Pancreas (tissue), 10 donors: ENCODE results near the gene GP1BA. TPM values are rescaled to one million over a fixed set of nuclear protein-coding genes. Genes with fewer than 3 reads are reported as not detected.
A peak's percentile ranks its signal among the peaks of the same experiment; 100 is the strongest.

Experiments used
- ATAC-seq, 4 donors: fragments of 200-7000 bp; cut with Tn5 transposase; one replicate each; pipeline versions ENCODE4 v1.8.0 to v1.9.1; 2020; ENCODE audit warnings: mild to moderate bottlenecking in 4 of 4, moderate library complexity in 4 of 4
- DNase-seq, 6 donors: peaks; one replicate each; pipeline ENCODE4 v3.0.0-alpha.2; 2020
- FAIRE-seq: peaks from 2 replicates; lab custom pipeline; 2012; peaks lifted over from hg19 to GRCh38; lab: Jason Lieb, UNC
- H3K27ac ChIP-seq, 4 donors: fragments of 200-600 bp; sonication (generic); 1 replicate in 3 of 4; 2 replicates in 1 of 4; pipeline versions ENCODE4 v1.5.0 to v1.8.0; 2020
- H3K27me3 ChIP-seq, 4 donors: fragments of 200-600 bp; one replicate each; pipeline ENCODE4 v1.8.0; 2021
- H3K36me3 ChIP-seq, 3 donors: fragments of 200-600 bp; sonication (generic) in 1 of 3; one replicate each; pipeline versions ENCODE4 v1.5.0 to v1.8.0; 2020 to 2021
- H3K4me1 ChIP-seq, 3 donors: fragments of 200-600 bp; one replicate each; pipeline ENCODE4 v1.8.0; 2021
- H3K4me3 ChIP-seq, 4 donors: fragments of 200-600 bp; sonication (generic) in 2 of 4; one replicate each; pipeline versions ENCODE4 v1.5.0 to v1.8.0; 2020 to 2021
- H3K9me3 ChIP-seq, 4 donors: fragments of 200-600 bp; one replicate each; pipeline ENCODE4 v1.8.0; 2021
- CTCF ChIP-seq, 4 donors: fragments of 200-600 bp; sonication (generic) in 3 of 4; IDR thresholded peaks; one replicate each; pipeline versions ENCODE4 v1.5.0 to v1.8.0; 2021; ENCODE audit warnings: antibody characterized with exemption in 4 of 4
- WGBS, 2 donors: extraction: QIAGEN DNeasy Blood & Tissue Kit; methylation state at CpG; one replicate each; pipeline ENCODE4 v1.1.7; 2013; 5-methylcytosine and 5-hydroxymethylcytosine counted together
- intact Hi-C, 3 donors: fragments of 100-400 bp; cut with DNase I; formaldehyde crosslinking; loops; one replicate each; pipeline versions ENCODE4 v1.11.1 to v1.14.2; 2022
- polyA plus RNA-seq, 2 donors: library from polyadenylated mRNA; stranded (reverse); fragments of 200-250 nt; gene quantifications; one replicate each; pipeline ENCODE4 v1.2.3, GENCODE V29; 2013
- total RNA-seq, 6 donors: library from RNA; stranded (reverse); fragmentation: NEBNext Ultra II Directional in 4 of 6; extraction: Animal tissue kit (Norgen Biotek cat#: 25700) in 4 of 6; gene quantifications; one replicate each; pipeline versions ENCODE4 v1.2.1 to v1.2.4, GENCODE V29; 2021 to 2023
- donor health status: healthy with polysubstance abuse.
- donor health status: DM: no; HTN: no; CAD: no; lungs with moderate emphysema.
- donor health status: DM: no; HTN: no; CAD: no.
- donor health status: control.
- donor health status: control.
- donor health status: Bipolar disorder and iron deficiency.
- donor health status: DM: yes; HTN: yes; CAD: no.
- donor health status: DM: no; HTN: no; CAD: no.
- donor health status: DM: no; HTN: no; CAD: no.
- donor health status: DM: yes; HTN: yes; CAD: no.

The GP1BA gene
- total and polyA plus RNA-seq, 8 donors: 0.06 to 0.37 (median 0.13) TPM; not detected in 4

GRCh38 chr17:4932756-4933155 is 679 bp downstream of the GP1BA start:
- no peak for TF ChIP-seq CTCF (IDR thresholded peaks at IDR 0.05)
- Histone ChIP-seq H3K9me3 (no peaks in the 10 kb centered on the region), H3K36me3 (peaks cover 0 to 6% (median 5%) of the 10 kb centered on the region in 3 donors), H3K4me3 (no peak overlapping the region), H3K27me3 (no peaks in the 10 kb centered on the region), H3K4me1 (peaks cover 0 to 3% (median 0%) of the 10 kb centered on the region in 3 donors), H3K27ac (no peak overlapping the region)
- 82 to 83% methylated on average over 12 of the region's 12 CpGs for WGBS, 2 donors
- no peak for FAIRE-seq
- intact Hi-C loops: loop anchor here in 1 of 3 donors (10.0 kb wide), 1 partner anchor 52 kb away; the partner anchor contains the start of gene CAMTA2
- DNase-seq: peak in 1 of 6 donors; percentile 40
- ATAC-seq: no peak

DNA sequence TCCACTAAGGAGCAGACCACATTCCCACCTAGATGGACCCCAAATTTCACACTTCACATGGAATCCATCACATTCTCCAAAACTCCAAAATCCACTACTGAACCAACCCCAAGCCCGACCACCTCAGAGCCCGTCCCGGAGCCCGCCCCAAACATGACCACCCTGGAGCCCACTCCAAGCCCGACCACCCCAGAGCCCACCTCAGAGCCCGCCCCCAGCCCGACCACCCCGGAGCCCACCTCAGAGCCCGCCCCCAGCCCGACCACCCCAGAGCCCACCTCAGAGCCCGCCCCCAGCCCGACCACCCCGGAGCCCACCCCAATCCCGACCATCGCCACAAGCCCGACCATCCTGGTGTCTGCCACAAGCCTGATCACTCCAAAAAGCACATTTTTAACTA is 1.6 kb downstream of the GP1BA start:
- no peak overlapping the region for H3K27ac ChIP-seq
- no peak overlapping the region for H3K4me3 ChIP-seq
- WGBS, 2 donors: 64 to 79% methylated on average over 15 to 16 of the region's 16 CpGs
- intact Hi-C loops: loop anchor here in 1 of 3 donors (10.0 kb wide), 1 partner anchor 51 kb away; the partner anchor contains the start of gene CAMTA2
- peaks cover 0 to 6% (median 2%) of the 10 kb centered on the region in 3 donors for H3K4me1 ChIP-seq
- H3K36me3 ChIP-seq: peaks cover 0 to 7% (median 6%) of the 10 kb centered on the region in 3 donors
- FAIRE-seq (no peak), ATAC-seq (no peak), DNase-seq (no peak)
- no peaks in the 10 kb centered on the region for H3K9me3 ChIP-seq
- no peaks in the 10 kb centered on the region for H3K27me3 ChIP-seq
- TF ChIP-seq CTCF (IDR thresholded peaks at IDR 0.05): no peak

DNA sequence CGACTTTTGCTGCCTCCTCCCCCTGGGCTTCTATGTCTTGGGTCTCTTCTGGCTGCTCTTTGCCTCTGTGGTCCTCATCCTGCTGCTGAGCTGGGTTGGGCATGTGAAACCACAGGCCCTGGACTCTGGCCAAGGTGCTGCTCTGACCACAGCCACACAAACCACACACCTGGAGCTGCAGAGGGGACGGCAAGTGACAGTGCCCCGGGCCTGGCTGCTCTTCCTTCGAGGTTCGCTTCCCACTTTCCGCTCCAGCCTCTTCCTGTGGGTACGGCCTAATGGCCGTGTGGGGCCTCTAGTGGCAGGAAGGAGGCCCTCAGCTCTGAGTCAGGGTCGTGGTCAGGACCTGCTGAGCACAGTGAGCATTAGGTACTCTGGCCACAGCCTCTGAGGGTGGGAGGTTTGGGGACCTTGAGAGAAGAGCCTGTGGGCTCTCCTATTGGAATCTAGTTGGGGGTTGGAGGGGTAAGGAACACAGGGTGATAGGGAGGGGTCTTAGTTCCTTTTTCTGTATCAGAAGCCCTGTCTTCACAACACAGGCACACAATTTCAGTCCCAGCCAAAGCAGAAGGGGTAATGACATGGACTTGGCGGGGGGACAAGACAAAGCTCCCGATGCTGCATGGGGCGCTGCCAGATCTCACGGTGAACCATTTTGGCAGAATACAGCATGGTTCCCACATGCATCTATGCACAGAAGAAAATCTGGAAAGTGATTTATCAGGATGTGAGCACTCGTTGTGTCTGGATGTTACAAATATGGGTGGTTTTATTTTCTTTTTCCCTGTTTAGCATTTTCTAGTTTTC is 2.3 kb downstream of the GP1BA start:
- ATAC-seq: peak in 3 of 4 donors; percentile 47 to 57 (median 50)
- intact Hi-C loops: loop anchor here in 1 of 3 donors (10.0 kb wide), 1 partner anchor 50 kb away; the partner anchor contains the start of gene CAMTA2

DNA sequence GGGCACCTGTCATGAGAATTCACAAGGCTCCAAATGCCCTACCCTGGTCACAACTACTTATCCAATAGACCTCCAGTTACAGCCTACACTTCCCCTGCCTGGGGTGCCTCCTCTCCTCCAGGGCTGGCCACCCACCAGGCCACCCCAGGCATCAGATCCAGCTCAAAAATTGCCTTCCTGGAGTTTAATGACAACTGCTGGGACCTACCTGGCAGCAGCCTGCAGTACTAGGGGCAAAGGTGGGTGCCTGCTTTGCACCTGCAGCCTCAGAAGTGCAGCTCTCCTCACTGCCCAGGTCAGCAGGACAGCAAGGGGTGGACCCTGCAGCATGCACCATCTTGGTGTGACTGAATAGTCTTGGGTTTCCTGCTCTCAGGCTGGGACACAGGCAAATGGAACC is 3.6 kb downstream of the GP1BA start:
- Histone ChIP-seq H3K4me3 (no peak overlapping the region), H3K36me3 (peaks cover 0 to 7% (median 6%) of the 10 kb centered on the region in 3 donors), H3K27ac (no peak overlapping the region), H3K9me3 (no peaks in the 10 kb centered on the region), H3K27me3 (no peaks in the 10 kb centered on the region), H3K4me1 (peaks cover 0 to 12% (median 7%) of the 10 kb centered on the region in 3 donors)
- FAIRE-seq: no peak
- ATAC-seq: no peak
- peak in 1 of 6 donors; percentile 15 for DNase-seq
- intact Hi-C loops: loop anchor here in 1 of 3 donors (10.0 kb wide), 1 partner anchor 49 kb away; the partner anchor contains the start of gene CAMTA2
- TF ChIP-seq CTCF (IDR thresholded peaks at IDR 0.05): no peak

More for the DNA sequence above, 2.3 kb downstream of the GP1BA start:
- H3K27ac ChIP-seq: no peak overlapping the region
- FAIRE-seq (no peak), DNase-seq (peak in 4 of 6 donors; percentile 33 to 73 (median 60))
- no peaks in the 10 kb centered on the region for H3K27me3 ChIP-seq
- H3K9me3 ChIP-seq: no peaks in the 10 kb centered on the region
- peaks cover 0 to 12% (median 7%) of the 10 kb centered on the region in 3 donors for H3K4me1 ChIP-seq
- peaks cover 0 to 7% (median 6%) of the 10 kb centered on the region in 3 donors for H3K36me3 ChIP-seq
- H3K4me3 ChIP-seq: no peak overlapping the region
- TF ChIP-seq CTCF (IDR thresholded peaks at IDR 0.05): no peak
- 17 to 21% methylated on average over 14 of the region's 14 CpGs for WGBS, 2 donors
